Gastrocnemius medialis (tissue), 4 donors: ENCODE data around the gene BACE2. TPM values are rescaled to one million over a fixed set of nuclear protein-coding genes. Genes with fewer than 3 reads are reported as not detected.

Experiments used
- ATAC-seq, 2 donors: fragments of 150-250 bp; one replicate each; pipeline ENCODE4 v1.9.1; 2016
- DNase-seq, 2 donors: peaks; one replicate each; pipeline ENCODE4 v3.0.0-alpha.2; 2019
- H3K27ac ChIP-seq, 4 donors: fragments of 200-600 bp; sonication (generic); 1 replicate in 1 of 4; 2 replicates in 3 of 4; pipeline ENCODE4 v1.5.1; 2016 to 2018; ENCODE audit warnings: mild to moderate bottlenecking in 2 of 4, moderate library complexity in 1 of 4
- H3K27me3 ChIP-seq, 3 donors: fragments of 200-600 bp; sonication (generic) in 2 of 3; 1 replicate in 1 of 3; 2 replicates in 2 of 3; pipeline versions ENCODE4 v1.5.1 to v1.6.0; 2016 to 2019; ENCODE audit warnings: mild to moderate bottlenecking in 1 of 3, moderate library complexity in 1 of 3
- H3K36me3 ChIP-seq, 2 donors: fragments of 200-600 bp; sonication (generic) in 1 of 2; one replicate each; pipeline ENCODE4 v1.5.1; 2017 to 2018
- H3K4me1 ChIP-seq, 2 donors: fragments of 200-600 bp; sonication (generic) in 1 of 2; one replicate each; pipeline ENCODE4 v1.5.1; 2016 to 2017; ENCODE audit warnings: mild to moderate bottlenecking in 2 of 2
- H3K4me3 ChIP-seq, 4 donors: fragments of 200-600 bp; sonication (generic) in 3 of 4; 1 replicate in 1 of 4; 2 replicates in 3 of 4; pipeline ENCODE4 v1.5.1; 2016 to 2019; ENCODE audit warnings: mild to moderate bottlenecking in 2 of 4
- H3K9me3 ChIP-seq, 3 donors: fragments of 200-600 bp; sonication (generic) in 2 of 3; 1 replicate in 1 of 3; 2 replicates in 2 of 3; pipeline ENCODE4 v1.5.1; 2016 to 2019
- POLR2A ChIP-seq, 2 donors: fragments of 450-650 bp; IDR thresholded peaks; one replicate each; pipeline ENCODE4 v1.6.1; 2017; ENCODE audit warnings: antibody characterized with exemption in 2 of 2, mild to moderate bottlenecking in 2 of 2, moderate library complexity in 2 of 2
- in situ Hi-C, 4 donors: fragments of 200-750 bp; cut with MboI; loops; one replicate each; pipeline versions ENCODE4 v1.15.0 to v1.8.0; 2017; ENCODE audit warnings: low sequenced_read_pairs in 4 of 4
- intact Hi-C: fragments of 100-400 bp; cut with DNase I; formaldehyde crosslinking; loops from one replicate; pipeline ENCODE4 v1.15.1; 2023; ENCODE audit warnings: low total_unique reads
- total RNA-seq, 4 donors: library from RNA; depleted of rRNA; stranded (reverse); fragments of >200 nt; gene quantifications; one replicate each; pipeline versions ENCODE4 v1.1.0 to v1.2.3, GENCODE V29; 2016
- TF ChIP-seq, protein P1 (sequence below), 5 experiments: fragments of 450-650 bp in 3 of 5; fragments of 200-600 bp in 2 of 5; sonication (generic) in 2 of 5; IDR thresholded peaks in 4 of 5; conservative IDR thresholded peaks in 1 of 5; 1 replicate in 4 of 5; 2 replicates in 1 of 5; pipeline ENCODE4 v1.5.1; 2016 to 2019; ENCODE audit warnings: antibody characterized with exemption in 5 of 5, mild to moderate bottlenecking in 3 of 5, moderate library complexity in 3 of 5

BACE2 gene
- total RNA-seq, 4 donors from 2014 or later, result 7.5 to 17.5 (median 9.3) TPM

DNA sequence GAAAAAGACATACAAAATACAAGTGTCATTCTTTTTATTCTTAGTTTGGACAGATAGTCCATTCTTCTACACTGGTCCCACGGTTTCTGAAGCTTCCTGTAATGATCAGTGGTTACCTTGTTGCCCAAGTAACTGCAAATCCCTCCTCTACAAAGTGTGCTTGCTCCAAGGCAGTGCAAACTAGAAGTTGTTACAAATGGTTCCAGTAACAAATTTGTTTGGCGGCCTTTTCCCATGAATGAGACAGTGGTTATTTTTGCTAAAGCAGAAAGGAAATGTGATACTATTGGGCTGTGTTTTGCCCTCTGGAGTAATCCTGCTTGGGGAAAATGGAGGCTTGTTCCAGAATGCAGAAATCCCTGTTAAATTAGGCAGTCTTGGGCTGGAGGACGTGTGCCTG lies 8.9 kb downstream of the BACE2 start:
- Histone ChIP-seq H3K27me3 (no peaks in the 10 kb centered on the region), H3K4me3 (no peak overlapping the region), H3K9me3 (no peaks in the 10 kb centered on the region), H3K27ac (no peak overlapping the region), H3K4me1 (peaks cover 0 to 15% of the 10 kb centered on the region in 2 donors), H3K36me3 (no peaks in the 10 kb centered on the region)
- in situ Hi-C loops, result no loop called here
- intact Hi-C loops, result no loop called here
- ATAC-seq (no peak), DNase-seq (no peak)
- TF ChIP-seq, protein P1, sequence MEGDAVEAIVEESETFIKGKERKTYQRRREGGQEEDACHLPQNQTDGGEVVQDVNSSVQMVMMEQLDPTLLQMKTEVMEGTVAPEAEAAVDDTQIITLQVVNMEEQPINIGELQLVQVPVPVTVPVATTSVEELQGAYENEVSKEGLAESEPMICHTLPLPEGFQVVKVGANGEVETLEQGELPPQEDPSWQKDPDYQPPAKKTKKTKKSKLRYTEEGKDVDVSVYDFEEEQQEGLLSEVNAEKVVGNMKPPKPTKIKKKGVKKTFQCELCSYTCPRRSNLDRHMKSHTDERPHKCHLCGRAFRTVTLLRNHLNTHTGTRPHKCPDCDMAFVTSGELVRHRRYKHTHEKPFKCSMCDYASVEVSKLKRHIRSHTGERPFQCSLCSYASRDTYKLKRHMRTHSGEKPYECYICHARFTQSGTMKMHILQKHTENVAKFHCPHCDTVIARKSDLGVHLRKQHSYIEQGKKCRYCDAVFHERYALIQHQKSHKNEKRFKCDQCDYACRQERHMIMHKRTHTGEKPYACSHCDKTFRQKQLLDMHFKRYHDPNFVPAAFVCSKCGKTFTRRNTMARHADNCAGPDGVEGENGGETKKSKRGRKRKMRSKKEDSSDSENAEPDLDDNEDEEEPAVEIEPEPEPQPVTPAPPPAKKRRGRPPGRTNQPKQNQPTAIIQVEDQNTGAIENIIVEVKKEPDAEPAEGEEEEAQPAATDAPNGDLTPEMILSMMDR (IDR thresholded peaks at IDR 0.05 in 4 of 5, conservative IDR thresholded peaks at IDR 0.05 in 1 of 5), result no peak
- TF ChIP-seq POLR2A (IDR thresholded peaks at IDR 0.05), result no peak

DNA sequence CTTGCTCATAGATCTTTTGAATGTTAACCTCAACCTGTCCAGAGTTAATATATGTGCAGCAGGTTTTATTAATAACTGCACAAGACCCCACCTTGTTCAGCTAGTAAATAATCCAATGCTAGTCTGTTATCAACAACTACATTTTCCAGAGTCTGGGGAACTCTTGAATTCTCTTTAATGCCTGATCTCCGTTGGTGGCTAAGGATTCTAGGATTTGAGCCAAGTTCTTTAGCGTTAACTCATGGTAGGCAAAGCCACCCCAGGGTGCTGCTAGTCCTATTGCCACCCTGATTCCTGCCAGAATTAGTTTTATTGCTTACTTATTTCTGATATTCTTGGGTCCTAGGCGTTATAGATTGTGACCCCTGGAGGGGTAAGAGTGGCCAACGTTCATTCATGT lies 12.8 kb downstream of the BACE2 start:
- TF ChIP-seq POLR2A (IDR thresholded peaks at IDR 0.05), result no peak
- TF ChIP-seq, protein P1 (IDR thresholded peaks at IDR 0.05 in 4 of 5, conservative IDR thresholded peaks at IDR 0.05 in 1 of 5), result no peak
- Histone ChIP-seq H3K27ac (no peak overlapping the region), H3K4me3 (no peak overlapping the region), H3K9me3 (no peaks in the 10 kb centered on the region), H3K4me1 (peaks cover 0 to 25% of the 10 kb centered on the region in 2 donors), H3K36me3 (no peaks in the 10 kb centered on the region), H3K27me3 (no peaks in the 10 kb centered on the region)
- ATAC-seq, result no peak
- intact Hi-C loops, result loop anchor here (10.0 kb wide), 1 partner anchor 54 kb away; no protein-coding TSS in a partner anchor
- DNase-seq, result no peak
- in situ Hi-C loops, result no loop called here

DNA sequence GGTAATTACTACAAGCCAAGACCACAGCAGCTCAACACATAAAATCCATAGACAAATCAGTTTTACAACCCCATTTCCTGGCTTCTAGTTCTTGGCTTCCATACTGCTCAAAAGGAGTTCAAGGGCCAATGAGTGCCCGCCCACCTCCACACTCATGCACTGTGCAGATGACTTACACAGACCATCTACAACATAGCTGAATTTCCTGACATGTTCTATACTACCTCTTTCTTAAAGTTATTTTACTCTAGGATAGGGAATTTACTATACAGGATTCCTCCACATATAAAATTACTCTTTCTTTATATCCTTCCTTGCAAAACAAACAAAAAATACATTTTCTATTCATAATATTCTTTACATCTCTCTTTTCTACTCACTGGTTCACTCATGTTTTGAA lies 14.6 kb downstream of the BACE2 start:
- no peak overlapping the region for H3K4me3 ChIP-seq
- ATAC-seq, result no peak
- H3K27ac ChIP-seq, result no peak overlapping the region
- H3K9me3 ChIP-seq, result no peaks in the 10 kb centered on the region
- intact Hi-C loops, result loop anchor here (10.0 kb wide), 1 partner anchor 52 kb away; no protein-coding TSS in a partner anchor
- no peaks in the 10 kb centered on the region for H3K27me3 ChIP-seq
- DNase-seq, result no peak
- TF ChIP-seq, protein P1 (IDR thresholded peaks at IDR 0.05 in 4 of 5, conservative IDR thresholded peaks at IDR 0.05 in 1 of 5), result no peak
- no peak for TF ChIP-seq POLR2A (IDR thresholded peaks at IDR 0.05)
- H3K4me1 ChIP-seq, result peaks cover 0 to 15% of the 10 kb centered on the region in 2 donors
- in situ Hi-C loops, result no loop called here
- H3K36me3 ChIP-seq, result no peaks in the 10 kb centered on the region

DNA sequence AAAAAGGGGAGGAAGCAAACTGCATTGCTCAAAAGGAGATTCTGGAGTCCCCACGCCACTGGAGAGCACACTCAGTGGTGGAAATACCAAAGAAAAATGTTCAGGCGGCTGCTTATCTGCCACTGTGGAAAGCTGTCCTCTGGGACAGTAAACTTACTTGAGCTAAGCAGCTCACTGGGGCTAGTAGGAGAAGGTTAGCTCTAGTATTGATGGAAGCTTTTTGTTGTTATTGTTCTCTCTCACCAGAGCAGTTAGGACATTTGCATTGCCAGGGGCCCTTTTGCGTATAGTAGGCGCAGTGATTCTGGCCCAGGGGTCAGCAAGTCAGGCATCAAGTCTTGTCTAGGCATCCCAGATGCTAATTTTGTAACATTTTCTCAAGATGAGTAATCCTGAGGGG lies 15.6 kb downstream of the BACE2 start:
- no peak for TF ChIP-seq POLR2A (IDR thresholded peaks at IDR 0.05)
- TF ChIP-seq, protein P1 (IDR thresholded peaks at IDR 0.05 in 4 of 5, conservative IDR thresholded peaks at IDR 0.05 in 1 of 5), result no peak
- Histone ChIP-seq H3K4me3 (no peak overlapping the region), H3K9me3 (no peaks in the 10 kb centered on the region), H3K27ac (no peak overlapping the region), H3K36me3 (no peaks in the 10 kb centered on the region), H3K4me1 (peaks cover 0 to 10% of the 10 kb centered on the region in 2 donors), H3K27me3 (no peaks in the 10 kb centered on the region)
- in situ Hi-C loops, result no loop called here
- DNase-seq (no peak), ATAC-seq (no peak)
- intact Hi-C loops, result loop anchor here (10.0 kb wide), 1 partner anchor 51 kb away; no protein-coding TSS in a partner anchor

DNA sequence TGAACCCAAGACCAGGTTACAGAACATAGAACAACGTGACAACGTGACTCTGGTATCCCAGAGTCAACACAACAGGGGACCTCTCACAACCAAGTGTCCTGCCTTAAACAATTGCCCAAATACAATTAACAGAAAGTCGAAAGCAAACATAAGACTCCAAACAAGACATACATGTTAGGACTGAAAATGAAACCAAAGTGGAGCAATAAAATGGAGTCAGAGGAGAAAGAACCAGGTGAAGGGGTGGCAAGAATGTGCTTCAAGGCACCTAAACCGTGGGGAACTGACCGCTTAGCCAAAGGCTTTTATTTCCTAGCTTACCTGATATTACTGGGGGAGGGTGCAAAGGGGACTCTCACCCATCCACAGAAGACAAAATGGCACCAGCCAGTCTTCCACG lies 17.8 kb downstream of the BACE2 start:
- intact Hi-C loops, result loop anchor here (10.0 kb wide), 1 partner anchor 49 kb away; no protein-coding TSS in a partner anchor

More for the DNA sequence above, 17.8 kb downstream of the BACE2 start:
- ATAC-seq (no peak), DNase-seq (no peak)
- TF ChIP-seq, protein P1 (IDR thresholded peaks at IDR 0.05 in 4 of 5, conservative IDR thresholded peaks at IDR 0.05 in 1 of 5), result no peak
- TF ChIP-seq POLR2A (IDR thresholded peaks at IDR 0.05), result no peak
- no peaks in the 10 kb centered on the region for H3K9me3 ChIP-seq
- no peaks in the 10 kb centered on the region for H3K36me3 ChIP-seq
- in situ Hi-C loops, result no loop called here
- no peak overlapping the region for H3K4me3 ChIP-seq
- H3K27ac ChIP-seq, result no peak overlapping the region
- peaks cover 0 to 10% of the 10 kb centered on the region in 2 donors for H3K4me1 ChIP-seq
- no peaks in the 10 kb centered on the region for H3K27me3 ChIP-seq
